Fibroblast of mammary gland (primary cell): Measurements from ENCODE around the gene GPRIN3.

ENCODE experiments used
- DNase-seq: peaks from one replicate; pipeline ENCODE4 v3.0.0-alpha.2; 2010; ENCODE audit warnings: low read depth
- H3K4me3 ChIP-seq: 2 replicates; pipeline ENCODE4 v1.5.1; 2011; ENCODE audit warnings: low read depth, mild to moderate bottlenecking, low read length, moderate library complexity; ENCODE audit not compliant: control insufficient read depth
- CTCF ChIP-seq: conservative IDR thresholded peaks from 2 replicates; pipeline ENCODE4 v1.5.1; 2011; ENCODE audit warnings: low read depth, low read length, inconsistent platforms; ENCODE audit not compliant: control insufficient read depth, insufficient read depth

Gene GPRIN3

DNA sequence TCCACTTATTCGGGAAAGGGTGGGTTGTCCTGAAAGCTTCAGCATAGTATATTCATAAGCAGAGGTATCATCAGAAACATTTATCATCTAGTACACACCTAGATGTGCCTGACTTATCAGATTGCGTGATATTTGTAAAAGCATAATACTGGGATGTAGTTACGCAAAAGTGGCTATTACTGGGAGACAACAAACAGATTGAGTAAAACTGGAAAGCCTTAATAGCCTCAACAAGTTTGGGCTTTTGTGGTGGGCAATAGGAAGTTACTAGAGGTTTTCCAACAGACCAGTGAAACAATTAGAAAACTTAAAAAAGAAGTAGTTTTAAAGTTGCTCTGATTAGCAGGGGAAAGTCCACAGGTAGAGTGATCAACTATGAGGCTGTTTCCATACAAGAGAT lies 39.8 kb downstream of the GPRIN3 start:
- DNase-seq: no peak
- no peak for TF ChIP-seq CTCF

DNA sequence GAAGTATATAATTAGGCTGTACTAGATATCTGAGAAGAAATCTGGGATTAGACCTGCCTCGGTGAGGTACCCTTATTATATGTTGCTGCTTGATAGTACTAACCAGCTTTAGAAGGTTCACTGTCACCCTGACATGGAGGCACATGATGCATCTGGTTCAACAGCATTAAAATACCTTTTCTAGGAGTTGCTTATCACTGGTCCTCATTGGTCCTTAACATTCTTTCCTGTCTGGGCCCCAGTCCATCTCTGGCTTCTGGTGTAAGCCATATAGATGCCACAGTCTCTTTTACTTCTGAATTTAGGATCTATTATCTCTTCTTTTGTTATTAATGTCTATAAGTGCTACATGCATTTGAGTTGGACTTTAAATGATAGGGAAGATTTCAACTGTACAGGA lies 40.2 kb downstream of the GPRIN3 start:
- no peak overlapping the region for H3K4me3 ChIP-seq
- TF ChIP-seq CTCF: no peak
- no peak for DNase-seq

More for the DNA sequence above, 39.8 kb downstream of the GPRIN3 start:
- H3K4me3 ChIP-seq: no peak overlapping the region

- no peak overlapping the region for H3K4me3 ChIP-seq
- DNase-seq: no peak
- no peak for TF ChIP-seq CTCF
Observed at GRCh38 chr4:89266128-89266527, 41.5 kb downstream of the GPRIN3 start.

DNA sequence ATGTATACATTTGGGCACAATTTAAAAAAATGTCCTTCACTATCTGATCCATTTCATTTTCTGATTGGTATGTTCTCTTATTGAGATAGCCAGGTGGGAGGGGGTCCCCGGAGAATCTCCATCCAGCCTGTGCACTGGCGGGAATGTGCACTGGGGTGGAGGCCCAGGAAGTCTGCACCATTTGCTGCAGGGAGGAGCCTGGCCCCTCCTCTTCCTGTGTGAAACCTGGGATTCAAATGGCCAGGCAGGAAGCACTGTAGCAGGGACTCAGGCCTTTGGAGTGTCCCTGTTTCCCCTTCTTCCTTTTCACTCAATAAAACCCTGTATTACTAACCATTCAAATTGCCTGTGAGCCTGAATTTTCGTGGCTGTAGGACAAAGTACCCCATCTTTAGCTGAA lies 44.3 kb downstream of the GPRIN3 start:
- DNase-seq: no peak
- no peak for TF ChIP-seq CTCF
- H3K4me3 ChIP-seq: no peak overlapping the region

DNA sequence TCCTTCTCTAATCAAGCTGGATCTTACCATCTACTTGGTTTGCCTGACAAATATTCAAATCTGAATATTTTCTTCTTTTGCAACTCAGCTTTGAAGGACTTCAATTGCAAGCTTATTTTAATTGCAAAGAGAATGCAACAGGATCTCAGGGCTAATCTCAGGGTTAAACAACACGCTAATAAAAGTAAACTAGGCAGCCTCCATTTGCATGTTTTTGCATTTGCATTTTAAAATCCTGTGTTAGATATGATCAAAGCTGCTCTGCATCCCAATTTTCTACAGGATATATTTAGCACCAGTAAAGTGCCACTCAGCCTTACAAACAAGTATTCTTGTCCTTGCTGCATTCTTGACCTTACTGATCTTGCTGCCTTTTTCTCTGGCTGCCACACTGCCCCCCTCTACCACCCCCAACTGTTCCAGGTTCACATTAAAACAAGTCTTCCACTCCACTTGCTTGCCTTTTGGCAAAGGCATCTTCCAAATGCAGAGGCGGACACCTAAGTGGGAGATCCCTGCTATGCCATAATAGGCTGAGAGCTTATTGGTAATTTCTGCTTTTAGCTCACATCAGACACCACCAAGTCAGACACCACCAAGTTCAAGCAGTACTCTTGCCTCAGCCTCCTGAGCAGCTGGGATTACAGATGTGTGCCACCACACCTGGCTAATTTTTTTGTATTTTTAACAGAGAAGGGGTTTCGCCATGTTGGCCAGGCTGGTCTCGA lies 48.1 kb downstream of the GPRIN3 start:
- DNase-seq: no peak
- no peak for TF ChIP-seq CTCF
- no peak overlapping the region for H3K4me3 ChIP-seq

- no peak overlapping the region for H3K4me3 ChIP-seq
- no peak for DNase-seq
- TF ChIP-seq CTCF: no peak
Observed at GRCh38 chr4:89258506-89258905, 49.1 kb downstream of the GPRIN3 start.

DNA sequence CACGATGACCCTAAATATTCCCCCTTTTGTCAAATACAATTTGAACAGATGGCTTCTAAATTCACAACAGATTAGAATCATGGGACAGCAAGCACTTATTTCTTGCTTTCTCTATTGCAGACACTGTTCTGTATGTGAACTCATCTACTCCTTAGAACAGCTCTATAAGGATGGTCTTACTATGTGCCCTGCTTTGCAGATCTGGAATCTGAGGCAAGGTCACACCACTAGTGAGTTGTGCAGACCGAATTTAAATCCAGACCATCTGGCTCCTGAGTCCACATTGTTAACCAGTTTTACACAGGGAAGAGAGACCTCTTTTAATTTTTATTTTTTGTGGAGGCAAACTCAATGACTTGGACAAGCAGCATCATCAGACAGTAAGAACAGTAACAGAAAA lies 50.2 kb downstream of the GPRIN3 start:
- DNase-seq: no peak
- no peak overlapping the region for H3K4me3 ChIP-seq
- no peak for TF ChIP-seq CTCF
